SK-N-SH treated with all-trans-retinoic acid at 6 μM for 48 hours (cell line): ENCODE measurements around the gene KMT2D.

Experiments
- ARNTL ChIP-seq: fragments of 450-650 bp; formaldehyde crosslinking; IDR thresholded peaks from 2 replicates; pipeline ENCODE4 v1.5.0; 2020; ENCODE audit warnings: low read depth, mild to moderate bottlenecking, moderate library complexity, borderline replicate concordance
- CSDC2 ChIP-seq: fragments of 250-450 bp; sonication (Bioruptor Pico); IDR thresholded peaks from 2 replicates; pipeline ENCODE4 v1.5.0; 2020; ENCODE audit warnings: mild to moderate bottlenecking, moderate library complexity
- ISL1 ChIP-seq: fragments of 250-450 bp; sonication (Bioruptor Pico); IDR thresholded peaks from 2 replicates; pipeline ENCODE4 v2.1.2; 2022; ENCODE audit warnings: mild to moderate bottlenecking, moderate library complexity
- OSR1 ChIP-seq: fragments of 250-450 bp; sonication (Bioruptor Pico); IDR thresholded peaks from 2 replicates; pipeline ENCODE4 v1.8.0; 2022; ENCODE audit warnings: moderate library complexity, mild to moderate bottlenecking, inconsistent platforms
- PATZ1 ChIP-seq: fragments of 250-450 bp; sonication (Bioruptor Pico); IDR thresholded peaks from 2 replicates; pipeline ENCODE4 v1.8.0; 2020; ENCODE audit warnings: mild to moderate bottlenecking, moderate library complexity, borderline replicate concordance
- PPARA ChIP-seq: fragments of 250-450 bp; sonication (Bioruptor Pico); IDR thresholded peaks from 2 replicates; pipeline ENCODE4 v1.5.0; 2020; ENCODE audit warnings: mild to moderate bottlenecking, borderline replicate concordance
- RARB ChIP-seq: fragments of 250-450 bp; sonication (Bioruptor Pico); IDR thresholded peaks from 2 replicates; pipeline ENCODE4 v1.8.0; 2021; ENCODE audit warnings: mild to moderate bottlenecking, moderate library complexity
- SNAI2 ChIP-seq: fragments of 250-450 bp; sonication (Bioruptor Pico); IDR thresholded peaks from 2 replicates; pipeline ENCODE4 v1.5.0; 2020; ENCODE audit warnings: mild to moderate bottlenecking, moderate library complexity
- TOX ChIP-seq: fragments of 250-450 bp; sonication (Bioruptor Pico); IDR thresholded peaks from 2 replicates; pipeline ENCODE4 v1.8.0; 2021; ENCODE audit warnings: mild to moderate bottlenecking, moderate library complexity, borderline replicate concordance
- ZFP30 ChIP-seq: fragments of 450-650 bp; formaldehyde crosslinking; IDR thresholded peaks from 2 replicates; pipeline ENCODE4 v1.5.0; 2022; ENCODE audit warnings: mild to moderate bottlenecking, moderate library complexity
- ZNF565 ChIP-seq: fragments of 450-650 bp; formaldehyde crosslinking; conservative IDR thresholded peaks from 2 replicates; pipeline ENCODE4 v1.5.0; 2020; ENCODE audit warnings: low read depth, mild to moderate bottlenecking, moderate library complexity

GRCh38 chr12:49036029-49036428, 24.6 kb downstream of the KMT2D start:
- no peak for TF ChIP-seq RARB
- TF ChIP-seq ISL1 (CRISPR knock-in tag), result no peak
- no peak for TF ChIP-seq PPARA (CRISPR knock-in tag)
- no peak for TF ChIP-seq OSR1 (CRISPR knock-in tag)
- TF ChIP-seq TOX (CRISPR knock-in tag), result no peak
- no peak for TF ChIP-seq ARNTL
- TF ChIP-seq ZFP30, result no peak
- TF ChIP-seq CSDC2 (CRISPR knock-in tag), result no peak
- TF ChIP-seq ZNF565 (CRISPR knock-in tag), result no peak
- TF ChIP-seq PATZ1, result no peak
- TF ChIP-seq SNAI2 (CRISPR knock-in tag), result no peak
